SIG-M5 treated with dmso at 0.1 percent for 504 hours (cell line): ENCODE results near the gene HCAR3.

Experiments
- DNase-seq: peaks from one replicate; lab custom pipeline; 2025; ENCODE audit not compliant: unreplicated experiment; lab: John Stamatoyannopoulos, UW

HCAR3 gene

DNA sequence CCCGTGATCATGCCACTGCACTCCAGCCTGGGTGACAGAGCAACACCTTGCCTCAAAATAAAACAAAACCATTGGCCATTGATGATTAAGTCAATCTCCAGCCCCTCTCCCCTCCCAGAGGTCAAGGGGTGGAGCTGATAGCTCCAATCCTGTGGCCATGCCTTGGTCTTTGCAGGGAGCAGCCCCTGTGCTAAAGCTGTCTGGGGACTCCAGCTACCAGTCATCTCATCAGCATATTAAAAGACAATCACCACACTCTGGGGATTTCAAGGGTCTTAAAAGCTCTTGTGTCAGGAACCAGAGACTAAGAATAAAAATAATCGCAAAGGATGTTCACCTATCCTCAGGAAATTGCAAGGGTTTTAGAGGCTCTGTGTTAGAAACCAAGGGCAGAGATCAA is 44.1 kb downstream of the HCAR3 start:
- DNase-seq: no peak

DNA sequence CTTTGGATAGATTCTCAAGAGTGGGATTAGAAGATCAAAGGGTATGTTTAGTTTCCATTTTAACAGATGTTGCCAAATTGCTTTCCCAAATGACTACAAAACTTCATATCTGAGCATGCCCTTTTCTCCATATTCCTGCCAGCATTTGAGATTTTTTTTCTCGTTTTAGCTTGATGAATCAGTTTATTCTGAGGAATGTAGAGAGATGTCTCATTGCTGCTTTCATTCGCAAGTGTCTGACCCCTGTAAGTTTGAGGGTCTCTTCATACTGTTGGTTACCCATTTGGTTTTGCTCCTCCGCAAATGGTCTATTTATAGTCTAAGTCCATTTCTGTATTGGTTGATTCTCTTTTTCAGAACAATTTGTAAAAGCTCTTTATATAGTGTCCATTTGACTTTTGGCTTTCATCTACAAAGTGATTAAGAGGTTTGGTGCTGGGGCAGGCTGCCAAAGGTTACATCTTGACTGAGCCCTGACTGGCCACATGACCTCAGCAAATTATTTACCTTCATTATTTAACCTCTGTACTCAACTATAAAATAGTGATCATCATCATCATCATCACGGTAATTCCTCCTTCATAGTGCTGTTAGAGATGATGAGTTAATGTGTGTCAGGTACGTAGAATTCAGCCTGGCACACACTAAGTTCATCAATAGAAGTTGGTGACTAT is 47.1 kb downstream of the HCAR3 start:
- DNase-seq: no peak

DNA sequence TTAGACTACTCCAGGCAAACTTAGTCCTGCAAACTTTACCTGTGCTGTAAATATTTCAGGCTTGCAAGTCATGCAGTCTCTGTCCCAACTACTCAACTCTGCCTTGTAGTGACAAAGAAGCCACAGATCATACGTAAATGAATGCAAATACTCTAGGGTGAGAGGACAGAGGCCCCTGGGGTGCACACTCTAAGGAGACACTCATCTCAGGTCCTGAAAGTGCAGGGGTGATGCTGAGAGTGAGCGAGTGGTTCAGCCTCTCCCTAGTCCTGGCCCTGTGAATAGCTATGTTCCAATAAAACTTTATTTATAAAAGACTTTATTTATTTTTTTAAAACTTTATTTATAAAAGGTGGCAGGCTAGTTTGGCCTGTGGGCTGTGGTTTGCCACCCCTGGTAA is 48.3 kb downstream of the HCAR3 start:
- DNase-seq: no peak

DNA sequence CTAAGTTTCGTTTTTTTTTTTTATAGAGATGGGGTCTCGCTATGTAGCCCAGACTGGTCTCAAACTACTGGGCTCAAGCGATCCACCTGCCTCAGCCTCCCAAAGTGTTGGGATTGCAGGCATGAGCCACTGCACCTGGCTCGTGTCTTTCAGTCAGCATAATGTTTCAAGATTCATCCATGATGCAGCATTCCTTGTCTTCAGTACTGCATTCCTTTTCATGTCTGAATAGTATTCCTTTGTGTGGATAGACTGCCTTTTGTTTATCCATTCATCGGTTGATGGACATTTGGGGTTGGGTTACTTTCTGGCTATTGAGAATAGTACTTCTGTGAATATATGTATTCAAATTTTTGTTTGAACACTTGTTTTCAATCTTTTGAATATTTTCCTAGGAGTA is 50.9 kb downstream of the HCAR3 start:
- DNase-seq: no peak

DNA sequence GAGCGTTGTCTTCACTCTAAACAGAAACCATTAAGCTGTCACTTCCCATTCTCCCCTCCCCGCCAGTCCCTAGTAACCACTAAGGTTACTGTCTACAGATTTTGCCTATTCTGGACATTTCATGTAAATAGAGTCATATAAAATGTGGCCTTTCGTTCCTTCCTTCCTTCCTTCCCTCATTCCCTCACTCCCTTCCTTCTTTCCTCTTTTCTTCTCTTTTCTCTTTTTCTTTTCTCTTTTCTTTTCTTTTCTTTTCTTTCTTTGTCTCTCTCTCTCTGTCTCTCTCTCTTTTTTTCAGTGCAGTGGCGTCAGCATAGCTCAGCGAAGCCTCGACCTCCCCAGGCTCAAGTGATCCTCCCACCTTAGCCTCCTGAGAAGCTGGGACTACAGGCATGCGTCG is 51.3 kb downstream of the HCAR3 start:
- DNase-seq: no peak
